ENCODE results near the gene KCNIP2.
A peak's percentile ranks its signal among the peaks of the same experiment; 100 is the strongest.
"Not testable (repeated sequence)": the region's sequence is repeated elsewhere in the genome, so short reads cannot be mapped to it uniquely, and the experiment has no call there.

KCNIP2 gene

DNA sequence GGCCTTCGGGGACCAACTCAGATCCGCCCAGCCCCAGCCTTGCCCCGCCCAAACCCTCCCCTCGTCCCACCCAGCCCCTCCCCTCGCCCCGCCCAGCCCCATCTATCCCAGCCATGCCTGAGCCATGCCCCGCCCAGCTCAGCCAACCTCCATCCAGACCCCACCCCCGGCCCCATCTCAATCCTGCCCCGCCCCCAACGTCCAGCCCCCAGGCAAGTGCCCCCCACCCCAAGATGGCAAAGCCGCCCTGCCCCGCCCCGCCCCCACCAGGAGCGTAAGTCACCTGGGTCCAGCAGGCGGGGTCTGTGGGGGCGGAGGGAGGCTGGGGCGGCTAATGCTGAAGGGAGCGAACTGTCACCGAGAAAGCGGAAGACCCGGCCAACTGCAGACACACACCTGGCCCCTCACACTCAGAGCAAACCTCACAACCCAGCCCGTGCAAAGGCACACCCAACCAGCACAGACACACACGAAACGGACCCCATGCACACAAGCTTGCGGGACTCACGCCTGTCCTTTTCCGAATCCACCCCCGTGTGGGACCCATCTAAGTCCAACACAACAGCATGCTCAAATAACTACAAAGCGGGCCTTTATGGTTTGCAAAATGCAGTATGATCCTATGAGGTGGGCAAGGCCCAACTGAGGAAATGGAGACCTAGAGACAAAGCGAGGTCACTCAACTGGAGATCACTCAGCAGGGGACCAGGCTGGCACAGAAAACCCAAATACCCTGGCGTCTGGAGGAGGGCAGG, 13.9 kb downstream of the KCNIP2 start:
- no peak for DNase-seq (ENCODE audit: extremely low read depth in 1 of 2, low read depth in 1 of 2)

DNA sequence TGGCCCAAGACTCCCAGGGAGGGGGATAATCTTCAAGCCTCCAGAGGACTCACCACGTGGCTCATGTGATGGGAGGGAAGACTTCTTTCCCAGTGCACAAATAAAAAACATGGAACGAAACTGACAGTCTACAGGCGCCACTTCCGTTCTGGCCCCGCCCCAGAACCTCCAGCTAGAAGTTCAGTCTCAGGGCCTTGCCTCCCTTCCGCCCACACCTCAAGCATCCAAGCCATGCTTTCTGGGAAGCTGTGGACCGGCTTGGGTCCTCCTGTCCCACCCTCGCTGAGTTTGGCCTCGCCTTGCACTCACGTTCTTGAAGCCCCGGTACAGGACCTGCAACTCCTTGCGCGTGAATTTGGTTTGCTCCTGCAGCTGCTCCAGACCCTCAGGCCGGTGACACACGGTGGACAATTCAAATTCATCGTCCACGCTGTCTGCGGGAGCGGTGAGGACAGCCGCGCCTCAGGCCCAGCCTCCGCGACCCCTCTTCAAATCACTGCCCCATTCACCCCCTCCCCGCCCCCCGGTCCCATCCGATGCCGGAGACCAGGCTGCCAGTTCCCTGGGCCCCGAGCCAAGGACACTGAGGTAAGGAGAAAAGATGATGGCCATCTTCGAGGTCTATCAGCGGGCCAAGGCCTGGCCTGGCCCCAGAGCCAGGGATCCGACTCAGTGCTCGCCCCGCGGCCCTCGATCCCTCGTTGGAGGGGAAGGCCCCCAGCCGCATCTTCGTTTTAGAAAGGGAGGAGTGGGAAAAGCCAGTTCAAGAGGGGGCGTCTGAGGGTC, 14.6 kb downstream of the KCNIP2 start:
- DNase-seq (ENCODE audit: extremely low read depth in 1 of 2, low read depth in 1 of 2), result no peak

DNA sequence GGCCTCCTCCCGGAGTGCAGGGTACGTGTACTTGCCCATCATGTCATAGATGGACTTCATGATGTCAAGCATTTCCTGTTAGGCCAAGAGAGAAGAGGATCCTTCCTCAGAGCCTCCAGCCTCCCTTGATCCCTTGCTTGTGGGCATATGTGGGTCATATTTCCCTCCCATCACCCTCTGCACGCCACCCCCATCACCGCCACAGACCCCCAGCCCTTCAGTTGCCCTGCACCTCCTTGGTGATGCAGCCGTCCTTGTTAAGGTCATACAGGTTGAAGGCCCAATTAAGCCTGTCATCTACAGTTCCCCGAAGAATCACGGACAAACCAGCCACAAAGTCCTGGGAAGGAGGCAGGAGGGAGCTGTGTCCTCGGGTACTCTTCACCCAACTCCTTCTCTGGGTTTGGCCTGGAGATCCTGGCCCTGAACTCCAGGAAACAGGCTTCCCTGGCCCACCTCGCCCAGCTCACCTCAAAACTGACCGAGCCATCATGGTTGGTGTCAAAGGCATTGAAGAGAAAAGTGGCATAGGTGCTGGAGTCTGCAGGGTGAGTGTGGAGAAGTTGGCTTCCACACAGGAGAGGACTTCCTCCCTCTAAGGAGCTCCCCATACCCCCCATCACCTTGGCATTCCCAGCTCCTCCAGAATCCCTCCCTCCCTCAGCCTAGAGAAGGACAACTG, 15.5 kb downstream of the KCNIP2 start:
- no peak for DNase-seq (ENCODE audit: extremely low read depth in 1 of 2, low read depth in 1 of 2)

DNA sequence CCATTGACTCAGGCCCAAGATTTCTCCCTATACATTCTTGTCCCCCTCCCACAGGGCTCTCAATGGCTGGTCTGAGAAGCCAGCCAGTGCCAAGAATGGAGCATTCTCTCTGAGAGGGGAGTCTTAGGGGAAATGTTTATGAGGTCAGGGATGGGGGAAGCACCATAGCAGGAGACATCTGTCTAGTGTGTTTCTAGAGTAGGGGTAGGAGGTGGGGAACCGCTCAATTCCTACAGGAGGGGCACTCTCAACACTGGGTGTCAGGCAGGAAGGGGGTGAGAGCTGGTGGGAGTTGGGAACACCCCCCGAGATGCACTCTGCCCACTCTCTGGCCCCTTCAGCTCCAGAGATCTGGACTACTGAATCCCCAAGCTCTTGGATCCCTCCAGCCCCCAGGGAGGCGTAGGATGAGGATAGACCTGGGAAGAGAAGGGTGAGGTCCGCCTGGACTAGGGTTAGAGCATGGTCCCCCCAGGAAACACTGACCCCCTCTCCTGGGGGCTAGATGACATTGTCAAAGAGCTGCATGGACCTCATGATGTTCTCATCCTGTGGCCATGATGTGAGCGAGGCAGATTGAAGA, 16.7 kb downstream of the KCNIP2 start:
- DNase-seq (ENCODE audit: extremely low read depth in 1 of 2, low read depth in 1 of 2), result no peak

DNA sequence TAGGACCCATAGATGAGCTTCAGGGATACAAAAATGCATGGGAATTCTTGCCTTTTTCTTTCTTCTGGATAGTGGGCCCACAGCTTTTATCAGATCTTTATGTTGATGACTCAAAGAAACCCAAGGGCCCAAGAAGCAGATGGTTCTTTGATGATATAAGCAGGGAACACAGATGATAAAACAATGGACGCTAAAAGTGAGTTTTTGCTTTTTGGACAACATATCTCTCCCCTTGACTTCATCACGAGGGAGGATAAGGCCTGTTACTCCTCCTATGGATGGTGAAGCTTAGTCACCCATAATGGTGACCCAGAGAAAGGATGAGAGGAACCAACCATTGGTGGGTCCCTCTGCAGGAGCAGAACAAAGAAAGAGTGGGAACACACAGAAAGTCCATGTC, 18.9 kb downstream of the KCNIP2 start:
- no peak for DNase-seq (ENCODE audit: extremely low read depth in 1 of 2, low read depth in 1 of 2)

DNA sequence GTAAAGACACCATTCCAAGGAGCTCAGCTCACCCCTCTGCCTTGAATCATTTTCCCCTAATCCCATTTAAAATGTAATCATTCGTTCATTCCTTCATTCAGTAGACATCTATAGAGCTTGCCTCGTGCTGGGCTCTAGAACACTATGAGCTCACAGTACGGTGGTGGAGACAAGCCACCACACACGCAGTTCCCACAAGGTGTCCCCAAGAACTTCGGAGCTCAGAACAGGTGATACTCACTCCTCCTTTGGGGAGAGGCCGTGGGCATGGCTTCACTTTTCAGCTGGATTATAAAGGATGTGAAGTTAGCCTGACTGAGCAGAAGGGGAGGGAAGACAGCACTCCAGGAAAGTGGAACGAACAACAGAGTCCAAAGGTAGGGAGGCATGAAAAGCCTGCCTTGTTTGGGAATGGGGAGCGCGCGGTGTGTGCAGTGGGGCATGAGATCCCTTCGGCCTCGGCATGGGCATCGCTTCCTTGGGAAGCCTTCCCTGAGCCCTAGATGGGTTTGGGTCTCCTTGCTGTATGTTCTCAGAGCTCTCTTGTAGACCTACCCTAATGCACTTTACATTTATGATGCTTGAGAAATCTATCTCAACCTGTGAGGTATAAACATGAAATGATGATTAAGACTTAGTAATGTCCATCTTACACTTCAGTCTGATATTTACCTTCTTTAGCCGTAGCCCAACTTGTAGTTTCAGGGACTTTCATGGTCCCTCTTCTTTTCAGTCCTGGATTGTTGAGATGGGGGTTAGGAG, 24.5 kb downstream of the KCNIP2 start:
- no peak for DNase-seq (ENCODE audit: extremely low read depth in 1 of 2, low read depth in 1 of 2)

DNA sequence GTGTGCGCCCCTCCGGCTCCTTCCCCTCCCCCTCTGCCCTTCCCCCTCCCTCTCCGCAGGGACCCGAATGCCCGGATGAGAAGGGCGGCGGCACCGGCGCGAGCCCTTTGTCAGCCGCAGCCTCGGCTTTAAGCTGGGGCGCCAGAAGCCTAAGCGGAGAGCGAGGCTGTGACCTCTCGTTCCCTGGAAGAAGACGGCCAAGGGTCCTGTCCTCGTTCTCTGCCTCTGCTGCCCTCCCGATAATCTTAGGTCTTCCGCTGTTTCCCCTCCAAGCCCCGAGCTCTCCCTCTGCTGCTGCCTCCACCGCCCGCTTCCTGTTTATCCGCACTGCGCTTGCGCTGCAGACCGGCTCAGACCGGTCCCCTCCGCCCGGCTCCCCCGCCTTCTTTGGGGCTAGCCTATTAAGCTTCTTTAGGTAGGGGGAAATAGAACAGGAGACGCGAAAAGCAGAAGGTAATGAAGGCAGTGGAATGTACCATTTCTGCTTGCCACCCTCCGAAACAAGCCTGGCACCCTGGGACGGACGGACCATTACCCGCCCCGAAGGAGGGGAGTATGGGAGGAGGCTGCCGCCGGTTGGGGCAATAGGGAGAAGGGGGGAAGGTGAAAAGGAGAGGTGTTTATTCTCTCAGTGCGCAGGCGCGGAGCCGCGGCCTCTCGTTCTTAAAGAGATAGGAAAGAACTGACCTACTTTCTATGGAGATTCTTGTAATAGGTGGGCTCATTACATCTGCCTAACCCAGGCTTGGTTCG, 25.3 kb downstream of the KCNIP2 start, which contains the start of gene OGA:
Gene OGA (minus strand): TSS at position 326 of the 753 bp plus-strand sequence. CDS start 422 bp downstream, outside the sequence.
- DNase-seq (ENCODE audit: extremely low read depth in 1 of 2, low read depth in 1 of 2), result peak; percentile 94 to 96

DNA sequence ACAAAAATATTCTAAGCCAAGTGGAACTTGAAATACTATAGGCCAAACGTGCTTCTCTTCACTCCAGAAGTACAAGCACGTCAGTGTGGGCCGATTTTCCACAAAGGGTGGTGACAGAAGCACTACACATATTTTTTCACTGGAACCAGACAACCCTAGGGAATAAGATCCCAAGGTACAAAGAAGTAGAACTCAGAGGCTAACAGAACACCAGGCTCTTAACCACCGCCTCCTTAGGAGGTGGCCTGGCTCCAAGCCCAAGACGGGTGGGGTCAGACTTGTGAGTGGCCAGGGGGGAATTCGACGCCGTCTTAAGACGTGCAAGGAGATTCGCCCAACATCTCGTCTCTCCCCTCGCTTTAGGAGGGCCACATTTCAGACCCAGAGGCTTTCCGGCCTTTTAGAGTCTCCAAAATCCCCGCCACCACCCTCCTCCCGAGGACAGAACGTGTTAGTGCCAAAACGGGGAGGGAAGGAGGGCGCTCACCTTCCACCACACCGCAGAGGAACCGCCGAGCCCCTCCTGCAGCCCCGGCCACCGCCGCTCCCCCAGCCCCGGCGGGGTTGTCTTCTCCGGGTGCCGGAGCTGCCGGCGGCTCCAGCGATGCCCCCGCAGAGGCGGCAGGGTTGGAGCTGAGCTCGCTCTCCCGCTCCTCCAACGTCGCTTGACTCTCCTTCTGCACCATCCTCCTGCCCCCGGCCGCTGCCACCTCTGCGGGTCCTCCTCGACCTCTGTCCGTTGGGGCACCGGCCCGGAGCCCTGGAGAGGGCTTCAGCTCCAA, 26.1 kb downstream of the KCNIP2 start:
- no peak for DNase-seq (ENCODE audit: extremely low read depth in 1 of 2, low read depth in 1 of 2)

DNA sequence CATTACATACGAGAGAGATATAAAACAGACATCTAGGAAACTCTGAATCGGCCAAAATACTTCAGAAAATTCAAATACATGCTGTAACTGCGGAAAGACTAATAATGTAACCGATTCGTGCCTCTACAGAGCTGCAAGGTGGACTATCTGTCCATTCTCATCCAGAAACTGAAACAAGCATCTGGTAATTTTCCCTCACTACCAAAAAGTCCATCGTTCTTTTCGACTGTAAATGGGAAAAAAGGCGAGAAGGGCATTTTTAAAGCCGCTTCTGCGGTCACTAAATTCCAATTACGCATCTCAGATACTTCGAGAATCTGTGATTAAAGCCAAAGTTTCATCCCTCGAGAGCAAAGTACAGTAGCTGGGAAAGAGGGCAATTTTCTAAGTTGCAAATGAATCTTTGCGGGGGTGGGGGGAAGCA, 26.7 kb downstream of the KCNIP2 start:
- no peak for DNase-seq (ENCODE audit: extremely low read depth in 1 of 2, low read depth in 1 of 2)

DNA sequence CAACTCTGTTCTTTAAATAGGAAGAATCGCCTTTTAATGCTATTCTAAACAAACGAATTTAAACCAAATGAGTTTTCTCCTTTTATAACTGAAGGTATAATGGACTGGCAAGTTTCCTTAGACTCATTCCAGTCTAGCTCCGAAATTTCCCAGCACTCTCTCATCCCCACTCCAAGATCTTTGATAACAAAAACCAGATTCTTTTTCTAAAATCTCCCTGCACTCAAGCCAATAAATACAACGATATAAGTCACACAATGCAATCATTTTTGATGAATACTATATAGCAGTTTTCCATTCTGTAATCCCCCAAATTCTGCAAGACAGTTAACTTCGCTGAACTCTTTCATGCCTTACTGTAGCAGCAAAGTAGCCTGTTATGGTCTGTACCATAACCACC, 27.2 kb downstream of the KCNIP2 start:
- DNase-seq (ENCODE audit: extremely low read depth in 1 of 2, low read depth in 1 of 2), result no peak

DNA sequence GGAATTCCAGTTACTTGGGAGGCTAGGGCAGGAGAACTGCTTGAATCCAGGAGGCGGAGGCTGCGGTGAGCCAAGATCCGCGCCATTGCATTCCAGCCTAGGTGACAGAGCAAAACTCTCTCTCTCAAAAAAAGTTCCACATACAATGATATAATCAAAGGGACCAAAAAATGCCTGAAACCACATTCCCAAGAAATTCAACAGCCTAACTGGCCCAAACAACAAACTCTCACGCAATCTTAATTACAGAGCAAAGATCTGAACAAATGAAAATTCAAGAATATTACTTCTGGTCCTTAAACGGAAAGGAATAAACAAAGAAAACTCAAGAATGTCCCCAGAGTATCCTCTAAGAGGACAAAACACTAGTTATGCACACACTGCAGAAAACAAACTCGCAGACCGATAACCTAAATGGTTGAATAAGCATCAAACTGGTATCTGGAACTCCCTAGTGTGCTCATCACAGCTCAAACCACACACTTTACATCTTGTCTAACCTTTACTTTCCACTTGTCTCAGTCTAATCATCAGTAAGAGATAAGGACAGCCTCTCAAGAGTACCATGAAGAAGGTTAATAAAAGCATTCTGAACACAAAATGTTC, 29.0 kb downstream of the KCNIP2 start:
- no peak for DNase-seq (ENCODE audit: extremely low read depth in 1 of 2, low read depth in 1 of 2)

DNA sequence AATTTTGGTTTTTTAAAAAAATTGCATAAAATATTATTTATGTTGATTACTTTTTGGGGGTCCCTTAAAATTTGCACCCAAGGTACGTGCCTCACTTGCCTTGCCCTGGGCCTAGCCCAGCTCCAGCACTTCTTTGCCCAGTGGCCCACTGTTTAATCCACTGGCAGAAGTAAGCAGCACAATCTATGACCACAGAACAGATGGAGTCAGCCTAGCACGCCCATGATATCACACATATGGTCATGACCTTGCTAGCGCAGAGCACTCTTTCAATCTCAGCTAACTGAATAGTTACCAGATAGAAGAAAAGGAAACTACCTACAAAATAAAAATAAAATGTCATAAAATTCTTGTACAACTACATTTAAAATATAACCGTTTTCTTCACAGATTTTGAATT, 31.0 kb downstream of the KCNIP2 start:
- no peak for DNase-seq (ENCODE audit: extremely low read depth in 1 of 2, low read depth in 1 of 2)

DNA sequence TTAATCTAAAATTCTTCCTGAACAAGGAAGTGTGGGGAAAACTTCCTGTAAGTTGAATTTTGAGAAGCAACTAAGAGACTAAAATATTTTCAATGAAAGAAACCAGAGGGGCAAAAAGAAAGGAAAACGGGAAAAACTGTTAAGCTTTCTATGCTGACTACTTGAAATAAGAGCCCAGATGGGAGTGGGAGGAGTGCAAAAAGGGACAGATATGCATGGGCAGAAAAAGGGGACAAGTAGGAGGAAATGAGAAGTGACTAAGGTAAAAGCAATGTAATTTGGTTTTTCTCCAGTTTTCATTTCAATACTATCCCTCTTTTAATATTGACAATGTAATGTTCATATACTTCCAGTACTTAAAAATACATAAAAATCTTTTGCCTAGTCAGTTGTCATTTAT, 36.4 kb downstream of the KCNIP2 start:
- no peak for DNase-seq (ENCODE audit: extremely low read depth in 1 of 2, low read depth in 1 of 2)

DNA sequence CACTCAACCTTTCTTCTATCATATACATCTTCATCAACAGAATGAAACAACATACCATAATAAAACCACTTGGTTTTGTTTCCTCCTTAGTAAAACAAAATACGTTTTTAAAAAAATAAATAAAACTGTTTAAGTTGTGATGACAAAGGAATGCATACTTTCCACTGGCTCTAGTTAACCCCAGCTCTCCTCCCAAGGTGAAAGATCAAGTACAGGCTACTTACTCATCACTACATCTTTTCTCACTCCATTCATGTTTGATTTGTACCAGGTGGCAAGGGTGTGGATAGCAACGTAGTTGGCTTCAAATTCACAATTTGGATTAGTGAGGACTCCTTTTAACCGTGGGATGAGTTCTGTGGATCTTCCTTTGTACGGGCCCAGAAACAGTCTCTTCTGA, 40.1 kb downstream of the KCNIP2 start:
- DNase-seq (ENCODE audit: extremely low read depth in 1 of 2, low read depth in 1 of 2), result no peak

DNA sequence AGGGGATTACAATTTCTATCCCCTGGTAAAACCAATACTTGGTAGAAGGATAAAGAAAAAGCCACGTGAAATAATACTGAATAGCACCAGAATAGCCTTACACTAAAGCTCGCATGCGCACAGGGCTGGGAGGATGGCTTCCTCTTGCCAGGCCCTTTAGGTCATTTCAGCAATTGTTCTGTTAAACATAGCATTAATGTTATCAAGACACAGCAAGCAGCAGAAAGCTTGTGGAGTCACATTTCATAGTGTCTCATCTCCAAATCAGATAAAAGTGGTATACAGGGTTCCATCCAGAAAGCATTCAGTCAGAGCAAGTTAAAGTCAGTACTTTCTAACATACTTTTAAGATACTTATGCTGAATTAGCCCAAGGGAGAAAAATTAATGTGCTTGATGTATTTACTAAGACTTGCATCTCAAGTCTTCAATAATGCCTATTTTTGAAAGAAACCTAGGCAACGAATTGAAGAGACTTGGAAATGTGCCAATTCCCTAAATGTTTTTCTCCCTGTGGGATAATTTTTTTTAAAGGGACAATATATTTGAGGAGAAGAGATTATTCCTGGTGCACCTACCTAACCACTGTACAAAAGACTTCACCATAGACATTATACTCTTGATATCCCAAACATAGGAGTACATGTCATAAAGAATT, 46.1 kb downstream of the KCNIP2 start:
- DNase-seq (ENCODE audit: extremely low read depth in 1 of 2, low read depth in 1 of 2), result no peak

DNA sequence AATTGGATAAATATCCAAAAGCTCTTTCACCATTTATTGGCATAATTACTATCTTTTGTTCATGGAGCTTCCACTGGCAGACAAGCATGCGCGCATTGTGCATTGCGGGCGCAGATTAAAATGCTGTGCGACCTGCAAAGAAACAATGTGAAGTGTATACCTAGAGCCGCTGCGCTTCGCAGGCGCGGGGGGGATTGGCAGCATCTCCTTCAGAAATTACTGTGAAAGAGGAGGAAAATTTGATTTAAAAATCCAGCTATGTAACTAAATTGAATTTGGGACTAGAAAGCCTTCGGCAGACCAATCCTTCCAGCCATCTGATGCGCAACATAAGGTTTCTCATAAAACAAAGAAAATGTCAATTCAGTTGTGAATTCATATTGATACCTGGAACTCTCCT, 50.1 kb downstream of the KCNIP2 start:
- no peak for DNase-seq (ENCODE audit: extremely low read depth in 1 of 2, low read depth in 1 of 2)

DNA sequence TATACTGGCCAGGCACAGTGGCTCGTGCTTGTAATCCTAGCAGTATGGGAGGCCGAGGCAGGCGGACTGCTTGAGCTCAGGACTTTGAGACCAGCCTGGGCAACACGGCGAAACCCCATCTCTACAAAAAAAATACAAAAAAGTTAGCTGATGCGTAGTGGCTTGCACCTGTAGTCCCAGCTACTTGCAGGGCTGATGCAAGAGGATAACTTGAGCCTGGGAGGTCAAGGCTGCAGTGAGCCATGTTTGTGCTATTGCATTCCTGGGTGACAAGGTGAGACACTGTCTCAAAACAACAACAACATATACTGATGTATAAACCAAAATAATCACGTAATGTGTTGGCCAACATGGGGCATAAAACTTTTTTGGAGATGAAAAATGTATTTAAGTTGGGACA, 53.9 kb downstream of the KCNIP2 start:
- DNase-seq (ENCODE audit: extremely low read depth in 1 of 2, low read depth in 1 of 2), result no peak

DNA sequence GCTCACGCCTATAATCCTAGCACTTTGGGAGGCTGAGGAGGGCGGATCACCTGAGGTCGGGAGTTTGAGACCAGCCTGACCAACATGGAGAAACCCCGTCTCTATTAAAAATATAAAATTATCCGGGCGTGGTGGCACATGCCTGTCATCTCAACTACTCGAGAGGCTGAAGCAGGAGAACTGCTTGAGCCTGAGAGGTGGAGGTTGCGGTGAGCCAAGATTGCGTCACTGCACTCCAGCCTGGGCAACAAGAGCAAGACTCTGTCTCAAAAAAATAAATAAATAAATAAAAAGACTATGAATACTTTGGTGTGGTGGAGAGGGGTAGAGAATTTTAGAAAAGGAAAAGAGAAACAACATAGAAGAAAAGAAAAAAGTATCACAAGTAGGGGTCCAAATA, 54.4 kb downstream of the KCNIP2 start:
- DNase-seq (ENCODE audit: extremely low read depth in 1 of 2, low read depth in 1 of 2), result not testable (repeated sequence)

Data from activated CD8-positive, alpha-beta memory T cell treated with anti-CD3 and anti-CD28 coated beads for 1 hour (primary cell).